ENCODE data around the gene COL26A1.

The COL26A1 gene

DNA sequence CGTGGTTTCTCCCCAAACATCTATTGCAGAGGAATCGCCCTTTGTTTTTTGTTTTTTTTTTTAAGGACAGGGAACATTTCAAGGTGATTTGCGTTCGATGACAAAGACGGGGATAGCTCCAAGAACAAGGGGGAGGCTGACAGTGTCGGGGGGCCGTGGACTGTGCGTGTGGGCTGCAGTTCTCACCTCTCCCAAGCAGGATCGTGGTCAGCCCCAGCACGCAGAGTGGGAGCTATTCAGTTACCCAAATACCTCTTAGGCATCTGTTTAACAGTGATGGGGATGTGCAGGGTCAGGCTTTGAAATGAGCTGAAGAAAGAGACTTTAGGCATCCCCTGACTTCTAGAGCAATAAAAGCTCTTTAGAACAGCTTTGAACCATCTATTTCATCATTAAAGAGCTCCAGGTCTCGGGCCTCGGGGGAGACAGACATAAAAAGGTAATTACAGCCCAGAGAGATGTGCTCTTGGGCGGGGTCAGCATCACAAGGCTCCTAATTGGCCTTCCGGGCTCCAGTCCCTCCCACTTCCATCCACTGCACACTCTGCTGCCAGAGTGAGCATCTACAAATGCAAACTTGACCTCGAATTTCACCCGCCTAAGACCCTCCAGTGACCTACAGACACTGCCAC, 169.2 kb downstream of the COL26A1 start:
- no peak overlapping the region for H3K4me3 ChIP-seq (ENCODE audit: low read length)
- TF ChIP-seq ZNF274 (IDR thresholded peaks at IDR 0.05; ENCODE audit: low read depth, low read length) = no peak

DNA sequence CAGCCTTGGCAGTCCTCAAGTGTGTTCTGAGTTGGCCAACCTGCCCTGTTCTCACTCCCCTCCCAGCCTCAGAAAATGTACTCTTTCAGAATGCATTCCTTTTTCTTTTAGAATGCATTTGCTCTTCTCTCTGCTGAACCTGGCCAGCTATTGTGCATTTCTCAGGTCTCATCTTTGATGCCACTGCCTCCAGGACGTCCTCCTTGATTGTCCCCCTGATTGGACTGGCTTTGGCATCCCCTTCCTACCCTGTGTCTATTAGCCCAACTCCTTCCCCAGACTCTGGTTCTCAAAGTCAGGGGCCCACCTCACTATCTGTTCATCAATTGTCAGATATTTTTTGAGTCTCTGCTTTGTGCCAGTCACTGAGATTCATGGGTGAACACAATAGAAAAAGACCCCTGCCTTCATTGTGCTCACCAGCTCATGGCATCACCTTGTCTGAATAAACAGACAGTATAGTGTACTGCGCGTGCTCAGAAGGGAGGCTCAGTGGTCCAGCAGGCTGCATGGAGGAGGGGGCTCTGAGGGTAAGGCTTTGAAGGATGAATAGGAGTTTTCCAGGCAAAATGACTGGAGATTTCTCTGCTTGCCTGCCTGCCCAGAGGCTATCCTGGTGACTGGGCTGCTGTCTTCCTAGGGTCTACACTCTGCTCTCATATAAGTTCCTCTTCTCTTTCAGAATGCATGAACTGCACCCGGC, 169.9 kb downstream of the COL26A1 start:
- no peak overlapping the region for H3K4me3 ChIP-seq (ENCODE audit: low read length)
- no peak for TF ChIP-seq ZNF274 (IDR thresholded peaks at IDR 0.05; ENCODE audit: low read depth, low read length)

DNA sequence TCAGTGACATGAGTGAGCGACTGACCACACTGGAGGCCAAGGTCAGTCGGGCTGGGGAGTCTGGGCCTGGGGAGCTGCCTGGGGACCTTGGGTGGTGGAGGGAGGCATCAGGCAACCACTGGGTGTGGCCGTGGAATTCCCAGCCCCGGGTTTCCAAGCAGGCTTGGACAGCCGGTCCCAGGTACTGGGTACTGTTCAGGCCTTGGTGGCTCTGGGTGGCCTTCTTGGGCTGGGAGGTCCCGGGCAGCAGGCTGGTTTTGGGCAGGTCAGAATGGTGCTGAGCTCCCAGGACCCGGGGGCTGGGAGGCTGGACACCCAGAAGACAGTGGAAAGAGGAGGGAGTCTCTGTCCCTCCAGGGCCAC, 170.4 kb downstream of the COL26A1 start:
- no peak for TF ChIP-seq ZNF274 (IDR thresholded peaks at IDR 0.05; ENCODE audit: low read depth, low read length)
- no peak overlapping the region for H3K4me3 ChIP-seq (ENCODE audit: low read length)

DNA sequence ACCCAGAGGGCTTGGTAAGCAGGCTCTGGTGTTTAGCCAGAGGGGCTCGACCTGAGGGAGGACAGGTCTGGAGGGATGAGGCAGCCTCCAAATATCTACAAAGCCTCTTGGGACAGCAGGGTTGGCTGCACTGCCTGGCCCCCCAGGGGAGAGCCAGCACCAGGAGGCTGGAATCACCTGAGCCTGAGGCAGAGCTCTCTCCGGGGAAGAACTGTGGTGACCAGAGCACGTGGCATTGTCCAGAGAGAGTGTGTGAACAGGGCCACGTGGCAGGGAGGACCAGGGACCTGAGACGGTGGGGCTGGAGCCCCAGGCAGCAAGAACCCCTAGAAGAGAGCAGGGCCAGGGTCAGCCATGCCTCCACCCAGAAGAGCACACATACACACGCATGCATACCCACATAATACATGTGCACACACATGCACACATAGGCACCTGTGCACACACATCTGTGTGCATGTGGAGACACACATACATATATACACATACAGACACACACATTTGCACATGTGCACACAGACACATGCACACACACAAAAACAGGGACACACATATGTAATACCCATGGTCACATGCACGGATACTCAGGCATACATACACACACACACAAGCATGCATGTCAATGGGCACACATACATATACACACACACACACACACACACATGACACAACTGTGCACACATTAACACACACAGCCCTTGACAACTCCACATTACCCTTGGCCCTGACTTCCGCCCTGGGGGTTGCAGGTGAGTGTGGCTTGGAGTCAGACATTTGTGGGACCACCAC, 171.5 kb downstream of the COL26A1 start:
- TF ChIP-seq ZNF274 (IDR thresholded peaks at IDR 0.05; ENCODE audit: low read depth, low read length) = no peak
- no peak overlapping the region for H3K4me3 ChIP-seq (ENCODE audit: low read length)

DNA sequence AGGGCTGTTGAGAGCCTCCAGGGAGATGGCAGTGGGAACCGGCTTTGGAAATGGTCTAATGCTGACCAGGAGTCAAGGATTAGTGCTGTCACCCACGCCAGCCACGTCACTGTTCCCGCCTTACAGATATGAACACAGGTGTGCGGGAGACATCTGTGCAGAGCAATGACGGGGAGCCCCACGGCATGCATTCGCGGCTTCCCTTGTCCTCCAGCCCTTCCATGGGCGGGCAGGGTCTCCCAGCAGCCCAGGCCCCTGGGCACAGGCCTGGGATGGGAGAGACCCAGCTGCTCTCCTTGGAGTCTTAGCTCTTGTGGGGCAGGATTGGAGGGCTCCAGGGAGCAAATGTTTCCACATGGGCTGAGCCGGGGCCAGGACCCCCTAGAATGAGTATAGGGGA, 172.2 kb downstream of the COL26A1 start:
- no peak overlapping the region for H3K4me3 ChIP-seq (ENCODE audit: low read length)
- no peak for TF ChIP-seq ZNF274 (IDR thresholded peaks at IDR 0.05; ENCODE audit: low read depth, low read length)

DNA sequence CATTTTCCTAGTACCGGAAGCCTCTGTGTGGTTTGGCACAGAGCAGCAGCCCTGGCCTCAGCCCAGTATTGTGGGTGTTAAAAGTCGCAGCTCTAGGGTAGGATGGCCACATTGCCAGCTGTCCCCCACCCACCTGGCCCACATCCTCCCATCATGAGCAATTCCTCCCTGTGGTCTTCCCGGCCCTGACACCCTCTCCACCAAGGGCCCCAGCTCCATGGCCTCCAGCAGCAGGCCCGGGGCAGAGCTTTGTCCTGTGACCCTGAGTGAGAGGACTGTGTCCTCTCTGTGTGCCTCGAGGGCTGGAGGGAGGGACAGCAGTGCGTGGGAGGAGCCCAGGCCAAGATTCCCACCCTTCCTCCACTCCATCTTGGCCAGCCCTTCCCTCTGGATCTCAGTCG, 172.7 kb downstream of the COL26A1 start:
- no peak overlapping the region for H3K4me3 ChIP-seq (ENCODE audit: low read length)
- no peak for TF ChIP-seq ZNF274 (IDR thresholded peaks at IDR 0.05; ENCODE audit: low read depth, low read length)

DNA sequence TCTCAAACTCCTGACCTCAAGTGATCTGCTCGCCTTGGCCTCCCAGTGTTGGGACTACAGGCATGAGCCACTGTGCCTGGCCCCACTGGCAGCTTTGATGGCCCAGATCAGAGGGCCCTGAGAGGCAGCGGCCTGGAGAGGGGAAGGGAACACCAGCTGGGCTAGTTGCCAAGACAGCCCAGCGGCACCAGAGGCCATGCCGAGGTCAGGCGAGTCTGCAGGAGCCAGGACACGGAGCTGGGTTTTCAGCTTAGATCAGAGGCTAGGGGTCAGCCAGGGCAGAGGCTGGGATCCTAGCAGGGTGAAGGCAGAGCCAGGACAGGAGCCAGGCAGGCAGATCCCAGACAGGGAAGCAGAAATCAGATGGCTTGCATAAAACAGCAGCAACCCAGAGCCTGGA, 173.6 kb downstream of the COL26A1 start:
- H3K4me3 ChIP-seq (ENCODE audit: low read length) = no peak overlapping the region
- no peak for TF ChIP-seq ZNF274 (IDR thresholded peaks at IDR 0.05; ENCODE audit: low read depth, low read length)

DNA sequence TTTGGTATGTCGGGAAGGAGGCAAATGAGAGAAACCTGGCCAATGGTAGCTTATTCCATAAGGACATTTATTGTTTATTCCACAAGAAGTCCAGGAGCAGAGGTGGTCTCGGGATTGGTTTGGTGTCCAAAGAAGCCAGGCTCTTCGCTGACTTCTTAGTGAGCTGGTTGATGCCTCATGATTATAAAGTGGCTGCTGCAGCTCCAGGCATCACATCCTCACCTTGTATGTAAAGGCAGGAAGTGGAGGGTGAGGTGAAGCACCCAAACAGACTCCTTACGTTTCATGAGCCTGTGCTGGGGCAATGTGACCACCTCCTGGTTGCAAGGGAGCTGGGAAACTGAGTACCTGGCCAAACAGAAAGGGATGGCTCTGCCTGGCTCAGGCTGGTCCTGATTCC, 174.0 kb downstream of the COL26A1 start:
- H3K4me3 ChIP-seq (ENCODE audit: low read length) = no peak overlapping the region
- no peak for TF ChIP-seq ZNF274 (IDR thresholded peaks at IDR 0.05; ENCODE audit: low read depth, low read length)

DNA sequence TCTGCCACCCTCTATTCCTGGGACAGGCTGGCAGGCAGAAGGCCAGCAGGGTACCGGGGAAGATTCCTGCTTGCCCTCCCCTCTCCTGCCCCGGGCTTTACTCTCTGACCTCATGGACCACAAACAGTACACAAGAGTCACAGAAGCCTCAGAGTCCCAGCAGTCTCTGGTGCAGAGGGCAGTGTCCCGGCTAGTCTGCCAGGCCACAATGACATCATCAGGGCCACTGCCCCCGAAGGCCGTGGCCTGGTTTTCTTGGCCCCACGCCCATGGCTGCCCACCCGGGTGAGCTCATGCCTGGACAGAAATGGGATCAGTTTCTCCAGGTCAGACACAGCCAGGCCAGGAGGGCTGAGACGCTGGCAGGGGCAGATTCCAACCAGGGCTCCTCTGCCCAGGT, 174.5 kb downstream of the COL26A1 start:
- no peak overlapping the region for H3K4me3 ChIP-seq (ENCODE audit: low read length)
- TF ChIP-seq ZNF274 (IDR thresholded peaks at IDR 0.05; ENCODE audit: low read depth, low read length) = no peak

DNA sequence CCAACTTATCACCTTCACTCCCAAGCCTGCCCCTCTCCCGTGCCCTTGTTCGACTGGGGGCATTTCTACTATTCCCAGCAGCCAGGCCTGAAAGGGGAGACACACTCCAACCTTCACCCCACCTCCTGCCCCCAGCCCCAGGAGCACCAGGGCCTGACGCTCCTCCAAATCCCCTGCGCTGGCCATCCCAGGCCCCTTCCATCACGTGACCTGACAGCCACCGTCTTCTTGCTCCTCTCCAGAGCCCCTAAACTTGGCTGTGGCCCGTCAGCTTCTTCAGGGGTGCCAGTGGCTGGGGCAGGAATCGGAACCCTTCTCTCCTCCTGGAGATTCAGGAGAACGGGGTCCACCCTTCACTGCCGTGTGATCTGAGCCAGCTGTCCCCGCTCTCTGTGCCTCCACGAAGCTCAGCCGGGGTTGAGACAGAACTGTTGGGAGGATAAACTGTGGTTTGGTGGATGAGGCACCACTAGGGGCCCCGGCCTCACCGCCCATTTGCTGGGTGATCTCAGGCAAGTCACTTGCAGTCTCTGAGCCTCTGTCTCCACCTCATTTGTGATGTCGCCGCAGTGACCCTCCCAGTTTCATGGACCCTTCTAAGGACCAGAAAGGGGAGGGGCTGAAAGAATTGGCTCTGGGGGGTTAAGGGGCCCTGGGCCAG, 175.4 kb downstream of the COL26A1 start:
- no peak for TF ChIP-seq ZNF274 (IDR thresholded peaks at IDR 0.05; ENCODE audit: low read depth, low read length)
- H3K4me3 ChIP-seq (ENCODE audit: low read length) = no peak overlapping the region

DNA sequence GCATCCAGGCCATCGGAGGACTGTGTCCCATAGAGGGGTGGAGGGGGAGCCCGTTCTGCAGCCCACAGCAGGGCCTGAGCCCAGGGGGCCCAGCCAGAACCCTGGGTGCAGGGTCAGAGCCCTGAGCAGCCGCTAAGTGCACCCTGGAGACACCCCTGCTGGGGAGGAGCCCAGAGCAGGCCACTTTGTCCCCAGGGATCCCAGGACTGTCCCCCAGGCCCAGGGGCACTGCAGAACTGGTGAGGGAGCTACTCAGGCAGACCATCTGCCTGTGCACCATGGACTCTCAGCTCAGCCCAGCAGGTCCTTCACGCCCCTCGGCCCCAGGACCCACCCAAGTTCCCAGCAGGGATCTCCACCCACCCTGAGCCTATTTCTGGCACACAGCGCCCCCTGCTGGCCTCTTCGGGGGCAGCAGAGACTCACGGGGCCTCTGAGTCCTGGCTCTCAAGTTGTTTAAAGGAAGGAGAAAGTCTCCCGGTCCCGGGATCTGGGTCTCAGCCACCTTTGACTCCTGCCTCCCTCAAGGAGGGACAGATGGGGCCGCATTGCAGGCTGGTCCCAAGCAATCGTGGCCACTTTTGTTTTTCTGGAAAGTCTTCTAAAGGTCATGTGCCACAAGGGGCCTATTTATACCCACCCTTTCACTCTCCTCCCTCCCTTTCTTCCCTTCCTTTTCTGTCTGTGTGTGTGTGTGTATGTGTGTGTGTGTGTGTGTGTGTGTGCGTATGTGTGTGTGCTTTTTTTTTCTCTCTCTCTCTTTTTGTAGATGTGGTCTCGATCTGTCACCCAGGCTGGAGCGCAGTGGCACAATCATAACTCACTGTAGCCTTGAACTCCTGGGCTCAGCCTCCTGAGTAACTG, 176.2 kb downstream of the COL26A1 start:
- TF ChIP-seq ZNF274 (IDR thresholded peaks at IDR 0.05; ENCODE audit: low read depth, low read length) = no peak
- H3K4me3 ChIP-seq (ENCODE audit: low read length) = no peak overlapping the region

DNA sequence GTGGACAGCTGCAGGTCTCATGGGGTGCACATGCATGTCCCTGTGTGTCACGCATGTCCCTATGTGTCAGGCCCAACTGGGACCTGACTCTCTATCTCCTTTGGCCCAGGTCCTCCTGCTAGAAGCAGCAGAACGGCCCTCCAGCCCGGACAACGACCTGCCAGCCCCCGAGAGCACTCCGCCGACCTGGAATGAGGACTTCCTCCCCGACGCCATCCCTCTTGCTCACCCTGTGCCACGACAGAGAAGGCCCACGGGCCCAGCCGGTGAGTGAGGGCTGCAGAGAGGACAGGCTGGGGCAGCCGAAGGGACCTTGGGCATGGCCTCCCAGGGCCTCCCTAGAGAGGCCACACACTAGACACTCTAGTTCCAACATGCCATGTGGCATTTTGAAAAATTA, 177.1 kb downstream of the COL26A1 start:
- no peak overlapping the region for H3K4me3 ChIP-seq (ENCODE audit: low read length)
- TF ChIP-seq ZNF274 (IDR thresholded peaks at IDR 0.05; ENCODE audit: low read depth, low read length) = no peak

DNA sequence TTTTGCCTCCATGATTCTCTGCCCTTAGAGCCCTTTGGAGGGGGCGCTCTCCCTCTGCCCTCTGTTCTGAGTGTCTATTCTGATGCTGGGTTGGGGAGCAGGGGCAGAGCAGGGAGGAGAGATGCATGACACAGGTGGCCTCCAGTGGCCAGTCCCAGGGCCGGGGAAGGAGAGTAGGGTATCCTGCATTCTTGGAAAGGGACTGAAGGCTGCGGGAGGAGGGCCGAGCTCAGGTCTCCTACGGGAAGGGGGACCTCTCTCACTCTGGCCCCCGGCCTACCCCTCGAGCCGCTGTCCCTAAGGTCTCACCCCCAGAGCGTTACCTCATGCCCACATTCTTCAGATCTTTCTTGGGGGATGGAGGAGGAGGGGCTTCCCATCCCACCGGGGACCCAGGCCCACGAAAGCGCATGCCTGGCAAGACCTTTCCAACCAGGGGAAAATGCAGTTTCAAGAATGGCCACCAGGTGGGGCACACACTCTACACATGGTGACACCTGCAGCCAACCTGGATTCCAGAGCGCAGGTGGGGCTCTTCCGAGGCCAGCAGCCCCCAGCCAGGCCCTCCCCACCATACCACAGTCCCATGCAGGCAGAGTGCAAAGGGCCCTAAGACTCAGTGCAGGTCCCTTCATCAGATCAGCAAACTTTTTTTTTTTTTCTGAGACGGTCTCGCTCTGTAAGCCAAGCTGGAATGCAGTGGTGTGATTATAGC, 180.0 kb downstream of the COL26A1 start:
- no peak for TF ChIP-seq ZNF274 (IDR thresholded peaks at IDR 0.05; ENCODE audit: low read depth, low read length)
- no peak overlapping the region for H3K4me3 ChIP-seq (ENCODE audit: low read length)
